HFF-Myc (cell line): Measurements from ENCODE around the gene H19.

Source experiments
- DNase-seq: peaks from one replicate; pipeline ENCODE4 v3.0.0-alpha.2; 2011; ENCODE audit warnings: low read depth; ENCODE audit errors: extremely low read depth
- H3K4me3 ChIP-seq: replicated peaks from 2 replicates; pipeline ENCODE4 v1.5.1; 2011; ENCODE audit warnings: low read depth, mild to moderate bottlenecking, control low read depth, low read length
- TF ChIP-seq, protein P1 (sequence below): IDR thresholded peaks from 2 replicates; pipeline ENCODE4 v1.5.1; 2012; ENCODE audit warnings: mild to moderate bottlenecking, low read depth, low read length, control low read depth; ENCODE audit errors: missing control alignments

Gene H19

DNA sequence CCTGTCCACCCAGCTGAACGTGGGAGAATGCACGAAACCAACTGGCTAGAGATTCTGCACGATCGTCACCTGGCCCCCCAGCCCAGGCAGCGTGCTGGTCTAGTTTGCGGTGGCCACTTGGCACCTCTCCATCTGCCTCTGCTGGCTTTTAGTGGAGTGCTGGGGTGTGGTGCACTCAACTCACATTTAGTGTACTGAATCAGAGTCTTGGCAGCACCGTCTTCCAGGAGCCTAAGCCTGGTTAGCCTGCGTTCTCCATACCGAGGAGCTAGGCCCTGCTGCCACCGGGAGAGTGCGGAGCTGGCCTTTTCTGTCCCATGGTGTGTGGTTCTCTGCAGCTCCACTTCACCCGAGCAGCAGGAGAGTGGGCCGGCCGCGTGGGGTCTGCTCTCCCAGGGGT, 47.7 kb downstream of the H19 start:
- TF ChIP-seq, protein P1, sequence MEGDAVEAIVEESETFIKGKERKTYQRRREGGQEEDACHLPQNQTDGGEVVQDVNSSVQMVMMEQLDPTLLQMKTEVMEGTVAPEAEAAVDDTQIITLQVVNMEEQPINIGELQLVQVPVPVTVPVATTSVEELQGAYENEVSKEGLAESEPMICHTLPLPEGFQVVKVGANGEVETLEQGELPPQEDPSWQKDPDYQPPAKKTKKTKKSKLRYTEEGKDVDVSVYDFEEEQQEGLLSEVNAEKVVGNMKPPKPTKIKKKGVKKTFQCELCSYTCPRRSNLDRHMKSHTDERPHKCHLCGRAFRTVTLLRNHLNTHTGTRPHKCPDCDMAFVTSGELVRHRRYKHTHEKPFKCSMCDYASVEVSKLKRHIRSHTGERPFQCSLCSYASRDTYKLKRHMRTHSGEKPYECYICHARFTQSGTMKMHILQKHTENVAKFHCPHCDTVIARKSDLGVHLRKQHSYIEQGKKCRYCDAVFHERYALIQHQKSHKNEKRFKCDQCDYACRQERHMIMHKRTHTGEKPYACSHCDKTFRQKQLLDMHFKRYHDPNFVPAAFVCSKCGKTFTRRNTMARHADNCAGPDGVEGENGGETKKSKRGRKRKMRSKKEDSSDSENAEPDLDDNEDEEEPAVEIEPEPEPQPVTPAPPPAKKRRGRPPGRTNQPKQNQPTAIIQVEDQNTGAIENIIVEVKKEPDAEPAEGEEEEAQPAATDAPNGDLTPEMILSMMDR: no peak
- no peak overlapping the region for H3K4me3 ChIP-seq
- DNase-seq: no peak

DNA sequence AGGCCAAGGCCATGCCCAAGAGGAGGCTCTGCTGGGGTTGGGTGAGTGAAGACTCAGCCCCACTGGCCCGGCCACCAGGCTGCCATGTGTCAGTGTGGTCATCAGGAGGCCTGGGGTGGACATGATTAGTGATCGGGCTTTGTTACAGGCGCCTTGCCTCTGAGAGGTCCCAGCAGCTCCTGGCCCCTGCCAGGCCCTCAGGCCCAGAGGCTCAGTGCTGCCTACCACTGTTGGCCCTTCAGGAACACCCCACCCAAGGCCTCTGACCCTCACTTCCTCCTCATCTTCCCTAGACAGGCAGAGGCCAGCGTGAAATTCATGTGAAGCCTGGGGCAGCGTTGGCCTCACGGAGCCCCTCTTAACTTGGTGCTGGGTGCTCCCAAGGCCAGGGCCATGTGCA, 48.3 kb downstream of the H19 start:
- TF ChIP-seq, protein P1: no peak
- H3K4me3 ChIP-seq: no peak overlapping the region
- no peak for DNase-seq

DNA sequence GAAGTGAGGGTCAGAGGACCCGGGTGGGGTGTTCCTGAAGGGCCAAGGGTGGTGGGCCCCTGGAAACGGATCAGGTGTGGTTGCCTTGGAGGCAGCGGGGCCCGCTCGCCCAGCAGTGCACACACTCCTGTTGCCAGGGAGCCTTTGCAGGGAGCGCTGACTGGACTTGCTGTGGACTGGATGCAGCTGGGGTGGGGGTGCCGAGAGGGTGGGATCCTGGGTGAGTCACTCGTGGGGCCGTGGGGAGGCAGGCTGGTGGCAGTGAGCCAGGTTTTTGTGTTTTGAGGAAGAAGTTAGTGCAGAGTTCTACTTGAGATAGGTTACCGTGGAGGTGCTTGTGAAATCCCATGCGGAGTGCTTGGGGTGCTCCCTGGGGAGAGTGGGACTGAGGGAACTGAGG, 49.3 kb downstream of the H19 start:
- TF ChIP-seq, protein P1: no peak
- H3K4me3 ChIP-seq: no peak overlapping the region
- no peak for DNase-seq

DNA sequence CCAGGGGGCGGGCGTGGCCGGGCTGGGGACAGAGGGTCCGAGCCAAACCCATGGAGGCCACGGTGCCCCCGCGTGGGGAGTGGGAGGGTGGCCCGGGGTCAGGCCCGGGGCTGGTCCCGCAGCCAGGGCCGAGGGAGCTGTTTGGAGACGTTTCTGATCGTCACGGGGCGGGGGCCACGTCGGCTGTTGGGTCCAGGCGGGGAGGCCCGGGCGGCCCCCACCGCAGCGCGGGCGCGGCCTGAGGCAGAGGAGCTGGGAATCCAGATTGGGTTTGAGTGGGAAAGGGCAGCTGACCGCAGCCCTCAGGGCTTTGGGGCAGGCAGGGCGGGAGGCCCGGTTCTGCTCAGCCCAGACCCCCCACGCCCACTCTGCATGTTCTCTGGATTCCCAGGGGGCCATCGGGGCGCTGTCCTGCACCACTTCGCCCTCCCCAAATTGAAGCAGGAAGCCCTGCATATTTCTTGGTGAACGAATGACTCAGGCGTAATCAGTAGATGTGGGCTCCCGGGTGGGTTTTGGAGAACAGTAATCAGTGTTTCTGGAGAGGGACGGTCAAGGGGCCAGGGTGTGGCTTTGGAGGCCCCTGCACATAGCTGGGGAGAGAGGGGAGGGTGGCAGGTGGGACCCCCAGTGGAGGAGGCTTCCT, 49.9 kb downstream of the H19 start:
- no peak for DNase-seq
- no peak overlapping the region for H3K4me3 ChIP-seq
- TF ChIP-seq, protein P1: no peak

DNA sequence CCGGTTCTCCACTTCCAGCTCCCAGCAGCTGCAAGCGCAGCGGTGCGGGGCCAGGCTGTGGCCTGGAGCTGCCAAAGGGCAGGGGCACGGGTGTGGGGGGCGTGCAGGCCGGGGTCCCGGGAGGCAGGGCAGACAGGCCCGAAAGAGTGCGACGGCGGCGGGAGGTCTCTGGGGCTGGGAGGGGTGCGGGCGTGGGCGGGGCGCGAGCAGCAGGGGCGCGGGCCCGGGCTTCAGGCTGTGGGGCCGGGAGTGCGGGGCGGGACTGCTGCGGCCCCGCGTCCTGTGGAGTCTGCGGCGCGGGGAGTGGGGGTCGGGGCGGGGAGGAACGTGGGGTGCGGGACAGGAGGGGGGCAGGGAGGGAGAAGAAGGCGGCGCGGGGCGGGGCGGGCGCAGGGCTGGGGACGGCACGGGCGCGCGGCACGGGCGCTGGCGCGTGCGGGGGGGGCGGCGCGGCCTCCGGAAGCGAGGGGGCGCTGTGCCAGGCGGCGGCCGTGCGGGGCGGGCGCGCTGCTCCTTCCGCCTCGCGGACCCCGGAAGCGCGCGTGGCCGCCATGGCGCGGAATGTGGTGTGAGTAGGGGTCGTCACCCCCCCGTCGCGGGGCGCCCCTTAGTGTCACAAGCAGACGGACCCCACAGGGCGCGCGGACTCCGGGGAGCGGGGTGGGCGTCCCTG, 50.7 kb downstream of the H19 start, which contains the start of gene MRPL23:
Gene MRPL23 (plus strand): TSS at position 521 of the 673 bp plus-strand sequence. CDS start 31 bp downstream, at position 552.
- no peak for DNase-seq
- no peak within 1 kb of the TSS for H3K4me3 ChIP-seq
- TF ChIP-seq, protein P1: no peak
